Superior temporal gyrus (tissue), 1 donor: ENCODE data around the gene NUDT22.

Source experiments
- DNase-seq: peaks from one replicate; pipeline ENCODE4 v3.0.0-alpha.2; 2016; ENCODE audit errors: extremely low spot score

The NUDT22 gene

GRCh38 chr11:64206457-64207255 is 19.4 kb upstream of the NUDT22 start, which contains the start of gene FERMT3:
Gene FERMT3, plus strand, starts transcription at chr11:64206721. Its CDS starts 644 bp downstream, at chr11:64207365.
- DNase-seq, result no peak

DNA sequence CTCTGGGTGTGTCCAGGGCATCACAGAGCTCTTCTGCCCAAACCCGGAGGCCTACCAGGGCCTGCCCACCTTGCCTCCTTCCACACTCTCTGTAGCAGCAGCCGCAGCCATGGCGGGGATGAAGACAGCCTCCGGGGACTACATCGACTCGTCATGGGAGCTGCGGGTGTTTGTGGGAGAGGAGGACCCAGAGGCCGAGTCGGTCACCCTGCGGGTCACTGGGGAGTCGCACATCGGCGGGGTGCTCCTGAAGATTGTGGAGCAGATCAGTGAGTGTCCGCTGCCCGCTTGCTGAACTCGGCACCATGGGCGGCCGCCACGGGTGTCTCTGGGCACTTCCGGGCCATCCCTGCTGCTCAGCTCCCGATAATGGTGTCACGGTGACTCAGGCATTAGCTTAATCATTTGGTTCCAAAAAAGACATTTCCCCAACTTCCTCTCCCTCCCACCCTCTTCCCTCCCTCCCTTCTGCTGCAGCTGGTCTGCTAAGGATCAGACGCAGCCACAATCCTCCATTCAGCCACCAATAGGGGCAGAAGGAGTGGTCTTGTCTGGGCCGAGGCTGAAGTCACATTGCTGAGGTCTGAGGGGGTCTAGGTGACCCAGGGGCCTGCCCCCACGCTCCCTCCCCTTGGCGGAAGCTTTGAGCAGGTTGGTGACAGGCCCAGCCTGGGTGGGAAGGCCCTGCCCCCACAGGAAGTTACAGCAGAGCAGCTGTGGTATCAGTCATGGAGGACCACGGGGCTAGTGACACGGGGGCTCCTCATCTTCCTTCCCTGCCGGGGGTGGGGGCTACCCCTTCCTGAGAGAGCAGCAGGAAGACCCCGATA is 18.6 kb upstream of the NUDT22 start:
- no peak for DNase-seq

GRCh38 chr11:64208086-64208795 is 17.8 kb upstream of the NUDT22 start:
- DNase-seq, result no peak

- no peak for DNase-seq
These were observed 17.1 kb upstream of the NUDT22 start for GRCh38 chr11:64208796-64209562.

DNA sequence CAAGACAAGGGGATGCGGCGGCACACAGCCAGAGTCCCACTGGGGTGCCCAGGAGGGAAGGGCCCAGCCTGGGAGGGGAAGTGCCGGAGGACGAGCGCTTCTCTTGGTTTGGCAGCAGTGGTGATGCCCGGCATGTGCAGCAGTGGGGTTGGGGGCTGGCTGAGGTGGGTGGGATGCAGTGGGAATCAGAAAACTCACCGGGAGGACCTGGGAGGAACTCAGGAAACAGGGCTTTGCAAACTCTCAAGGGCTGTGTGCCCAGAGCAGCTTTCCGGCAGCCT is 16.6 kb upstream of the NUDT22 start:
- no peak for DNase-seq

DNA sequence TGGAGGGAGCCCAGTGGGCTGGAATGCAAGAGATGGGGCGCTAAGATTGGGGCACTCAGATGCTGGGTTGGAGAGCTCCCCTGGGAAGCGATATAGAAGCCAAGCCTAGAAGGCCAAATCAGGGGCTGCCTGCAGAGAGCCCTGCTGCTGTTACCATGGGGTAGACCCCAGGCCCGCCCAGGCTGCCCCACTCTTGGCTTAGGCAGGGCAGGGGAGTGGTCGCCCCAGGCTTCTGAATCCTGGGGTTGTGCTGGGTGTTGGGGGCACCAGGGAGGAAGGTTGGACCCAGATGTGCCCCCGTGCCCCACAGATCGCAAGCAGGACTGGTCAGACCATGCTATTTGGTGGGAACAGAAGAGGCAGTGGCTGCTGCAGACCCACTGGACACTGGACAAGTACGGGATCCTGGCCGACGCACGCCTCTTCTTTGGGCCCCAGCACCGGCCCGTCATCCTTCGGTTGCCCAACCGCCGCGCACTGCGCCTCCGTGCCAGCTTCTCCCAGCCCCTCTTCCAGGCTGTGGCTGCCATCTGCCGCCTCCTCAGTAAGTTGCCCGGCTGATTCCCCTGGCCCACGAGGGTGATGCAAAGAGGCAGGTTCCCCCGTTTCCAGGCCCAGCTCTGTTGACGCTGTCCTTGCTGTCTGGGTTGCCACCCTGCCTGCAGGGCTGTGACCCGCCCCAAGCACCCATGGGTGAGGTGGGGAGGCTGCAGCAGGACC is 15.6 kb upstream of the NUDT22 start:
- no peak for DNase-seq

- DNase-seq, result no peak
These were observed 14.7 kb upstream of the NUDT22 start for GRCh38 chr11:64211181-64211872.

DNA sequence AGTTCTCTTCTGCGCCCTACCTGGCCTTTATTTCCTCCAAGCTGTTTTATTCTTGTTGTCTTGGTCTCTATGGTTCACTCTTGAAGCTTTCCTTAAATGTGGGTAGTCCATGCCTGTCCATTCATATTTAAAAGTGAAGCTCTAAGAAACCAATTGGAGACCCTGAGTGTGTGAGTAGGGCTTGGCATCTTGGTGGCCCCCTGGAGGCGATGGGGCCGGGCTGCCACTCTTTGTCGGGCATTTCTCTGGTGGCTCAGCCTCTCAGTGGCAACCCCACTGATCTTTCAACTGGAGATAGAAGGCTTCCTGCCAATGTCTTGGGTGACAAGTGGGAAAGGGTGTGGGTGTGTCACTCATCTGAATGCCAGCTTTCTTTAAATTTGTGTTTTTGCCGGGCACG is 9.2 kb upstream of the NUDT22 start:
- no peak for DNase-seq

GRCh38 chr11:64218628-64219353 is 7.3 kb upstream of the NUDT22 start:
- no peak for DNase-seq

DNA sequence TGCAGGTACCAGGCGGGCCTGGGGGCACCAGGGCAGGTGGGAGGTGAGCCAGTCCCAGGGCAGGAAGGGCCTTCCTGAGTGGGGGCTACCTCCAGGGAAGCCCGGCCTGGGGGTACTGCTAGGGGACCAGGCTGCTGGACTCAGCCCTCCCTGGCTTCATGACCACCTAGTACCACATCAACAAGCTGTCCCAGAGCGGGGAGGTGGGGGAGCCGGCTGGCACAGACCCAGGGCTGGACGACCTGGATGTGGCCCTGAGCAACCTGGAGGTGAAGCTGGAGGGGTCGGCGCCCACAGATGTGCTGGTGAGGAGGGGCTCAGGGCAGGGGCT is 6.8 kb upstream of the NUDT22 start:
- DNase-seq, result no peak

- no peak for DNase-seq
These were observed 6.3 kb upstream of the NUDT22 start for GRCh38 chr11:64219755-64220154.

DNA sequence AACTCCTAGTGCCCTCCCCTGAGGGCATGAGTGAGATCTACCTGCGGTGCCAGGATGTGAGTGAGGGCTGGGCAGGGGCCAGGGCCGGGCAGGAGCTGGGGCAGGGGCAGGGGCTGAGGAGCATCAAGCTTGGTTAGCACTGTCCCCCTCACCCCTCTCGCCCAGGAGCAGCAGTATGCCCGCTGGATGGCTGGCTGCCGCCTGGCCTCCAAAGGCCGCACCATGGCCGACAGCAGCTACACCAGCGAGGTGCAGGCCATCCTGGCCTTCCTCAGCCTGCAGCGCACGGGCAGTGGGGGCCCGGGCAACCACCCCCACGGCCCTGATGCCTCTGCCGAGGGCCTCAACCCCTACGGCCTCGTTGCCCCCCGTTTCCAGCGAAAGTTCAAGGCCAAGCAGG is 5.8 kb upstream of the NUDT22 start:
- no peak for DNase-seq

DNA sequence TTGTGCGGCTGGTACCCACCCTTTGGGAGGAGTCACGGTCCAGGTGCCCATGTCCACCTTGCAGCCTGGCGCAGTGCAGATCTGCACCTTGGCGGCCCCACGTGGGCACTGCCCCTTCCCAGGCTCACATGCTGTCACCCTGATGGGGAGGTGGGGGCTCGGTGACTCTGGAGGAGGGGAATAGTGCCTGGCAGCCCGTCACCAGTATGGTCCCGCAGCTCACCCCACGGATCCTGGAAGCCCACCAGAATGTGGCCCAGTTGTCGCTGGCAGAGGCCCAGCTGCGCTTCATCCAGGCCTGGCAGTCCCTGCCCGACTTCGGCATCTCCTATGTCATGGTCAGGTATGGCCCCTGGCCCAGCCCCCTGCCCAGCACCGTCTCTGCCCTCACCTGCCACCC is 5.3 kb upstream of the NUDT22 start:
- no peak for DNase-seq

GRCh38 chr11:64222651-64223000 is 3.4 kb upstream of the NUDT22 start:
- no peak for DNase-seq

DNA sequence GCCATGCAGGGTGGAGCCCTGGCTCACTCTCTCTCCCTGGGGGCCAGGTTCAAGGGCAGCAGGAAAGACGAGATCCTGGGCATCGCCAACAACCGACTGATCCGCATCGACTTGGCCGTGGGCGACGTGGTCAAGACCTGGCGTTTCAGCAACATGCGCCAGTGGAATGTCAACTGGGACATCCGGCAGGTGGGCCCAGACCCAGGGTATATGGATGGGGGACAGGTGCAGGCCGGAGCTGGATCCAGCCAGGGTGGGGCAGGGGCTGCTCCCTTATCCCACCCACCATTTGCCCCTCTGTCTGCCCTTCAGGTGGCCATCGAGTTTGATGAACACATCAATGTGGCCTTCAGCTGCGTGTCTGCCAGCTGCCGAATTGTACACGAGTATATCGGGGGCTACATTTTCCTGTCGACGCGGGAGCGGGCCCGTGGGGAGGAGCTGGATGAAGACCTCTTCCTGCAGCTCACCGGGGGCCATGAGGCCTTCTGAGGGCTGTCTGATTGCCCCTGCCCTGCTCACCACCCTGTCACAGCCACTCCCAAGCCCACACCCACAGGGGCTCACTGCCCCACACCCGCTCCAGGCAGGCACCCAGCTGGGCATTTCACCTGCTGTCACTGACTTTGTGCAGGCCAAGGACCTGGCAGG is 2.9 kb upstream of the NUDT22 start:
- no peak for DNase-seq

DNA sequence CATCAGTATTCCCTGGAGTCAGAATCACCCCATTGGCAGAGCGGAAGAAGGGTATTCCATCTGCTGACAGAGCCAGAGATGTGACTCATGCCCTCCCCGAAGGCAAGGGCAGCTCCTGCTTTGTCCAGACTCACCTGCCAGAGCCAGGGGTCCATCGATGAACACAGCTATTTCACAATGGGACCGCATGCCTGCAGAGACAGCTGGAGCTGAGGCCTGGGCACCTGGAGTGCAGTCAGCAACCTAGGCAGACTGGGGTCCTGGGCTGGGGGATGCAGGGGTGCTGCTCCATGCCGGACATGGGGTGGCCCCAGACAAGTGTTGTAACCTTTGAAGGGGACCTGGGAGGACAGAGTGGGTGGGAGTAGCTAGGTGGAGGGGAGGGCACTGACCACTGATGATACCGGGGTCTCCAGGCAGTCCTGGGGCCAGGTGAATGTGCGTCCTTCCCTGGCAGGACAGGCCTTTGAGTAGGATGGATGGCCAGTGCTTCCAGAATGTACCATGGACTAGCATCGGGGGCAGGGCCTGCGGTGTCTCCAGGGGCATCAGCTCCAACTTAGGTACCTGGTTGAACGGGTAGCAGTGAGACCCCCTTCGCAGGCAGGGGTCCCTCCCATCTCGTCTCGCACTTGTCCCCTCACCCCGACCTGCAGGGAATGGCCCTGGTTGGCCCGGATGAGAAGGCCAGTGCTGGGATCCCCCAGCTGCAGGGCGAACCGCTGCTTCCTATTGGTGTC is 1.8 kb upstream of the NUDT22 start:
- DNase-seq, result no peak

DNA sequence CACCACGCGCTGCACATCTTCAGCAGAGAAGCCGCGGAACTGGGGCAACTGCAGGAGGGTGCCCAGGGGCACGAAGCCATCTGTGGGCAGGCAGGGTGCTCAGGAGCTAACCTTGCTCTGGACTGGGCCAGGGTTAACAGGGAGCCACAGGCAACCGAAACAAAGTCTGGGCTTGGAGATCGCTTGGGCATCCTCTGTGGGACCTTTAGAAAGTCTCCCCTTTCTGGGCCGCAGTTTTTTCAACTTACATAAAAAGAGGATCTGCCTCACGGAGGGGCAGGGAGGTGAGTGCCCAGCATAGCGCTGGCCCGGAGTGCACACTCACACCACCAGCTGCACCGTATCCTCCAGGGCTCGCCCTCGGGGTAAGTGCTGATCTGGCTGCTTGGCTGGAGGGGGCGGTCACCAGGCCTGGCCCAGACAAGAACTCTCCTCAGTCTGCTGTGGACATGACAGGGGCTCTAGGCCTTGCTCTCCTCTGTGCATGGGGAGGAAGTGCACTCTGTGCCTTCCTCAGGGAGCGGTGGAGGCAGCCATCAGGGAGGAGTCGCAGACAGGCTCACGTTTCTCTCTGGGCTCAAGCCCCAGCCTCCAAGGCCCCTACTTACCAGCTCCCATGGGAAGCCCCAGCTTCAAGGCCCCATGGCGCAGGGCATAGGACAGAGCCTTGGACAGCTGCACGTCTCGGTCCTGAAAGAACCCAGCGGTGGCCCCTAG is 1.0 kb upstream of the NUDT22 start:
- no peak for DNase-seq

GRCh38 chr11:64226507-64227051 is 505 bp downstream of the NUDT22 start:
- no peak for DNase-seq
